SH-SY5Y (cell line): ENCODE results near the gene S100A3.

Experiments used
- GATA2 ChIP-seq: IDR thresholded peaks from 2 replicates; pipeline ENCODE4 v1.6.1; 2011; ENCODE audit warnings: mild to moderate bottlenecking, low read depth, low read length
- GATA3 ChIP-seq: IDR thresholded peaks from 2 replicates; pipeline ENCODE4 v1.6.1; 2011; ENCODE audit warnings: low read depth, mild to moderate bottlenecking, low read length, moderate library complexity

Gene S100A3

GRCh38 chr1:153557877-153558276 lies 8.8 kb upstream of the S100A3 start:
- TF ChIP-seq GATA3 (no peak), GATA2 (no peak)

- TF ChIP-seq GATA2: no peak
- no peak for TF ChIP-seq GATA3
These were observed 7.3 kb upstream of the S100A3 start for GRCh38 chr1:153556348-153556747.

- TF ChIP-seq GATA2 (no peak), GATA3 (no peak)
These were observed 4.9 kb upstream of the S100A3 start for GRCh38 chr1:153553830-153554541.

GRCh38 chr1:153553096-153553495 lies 4.0 kb upstream of the S100A3 start:
- no peak for TF ChIP-seq GATA2
- TF ChIP-seq GATA3: no peak

- no peak for TF ChIP-seq GATA2
- TF ChIP-seq GATA3: no peak
These were observed 3.3 kb upstream of the S100A3 start for GRCh38 chr1:153552335-153552734.

GRCh38 chr1:153550827-153551500 lies 1.9 kb upstream of the S100A3 start:
- TF ChIP-seq GATA2: no peak
- no peak for TF ChIP-seq GATA3

- no peak for TF ChIP-seq GATA3
These were observed 1.3 kb upstream of the S100A3 start for GRCh38 chr1:153550398-153550758.

GRCh38 chr1:153549741-153550397 lies 811 bp upstream of the S100A3 start:
- TF ChIP-seq GATA3 (no peak), GATA2 (no peak)

GRCh38 chr1:153547560-153548551 lies 1.2 kb downstream of the S100A3 start:
- TF ChIP-seq GATA3 (no peak), GATA2 (no peak)

GRCh38 chr1:153546796-153547559 lies 2.1 kb downstream of the S100A3 start:
- TF ChIP-seq GATA3: no peak
- no peak for TF ChIP-seq GATA2

- TF ChIP-seq GATA2 (no peak), GATA3 (no peak)
These were observed 2.7 kb downstream of the S100A3 start for GRCh38 chr1:153546371-153546770.

- TF ChIP-seq GATA2 (peak; percentile 62), GATA3 (no peak)
These were observed 3.7 kb downstream of the S100A3 start, which contains the start of gene S100A4 for GRCh38 chr1:153545067-153546055. Gene S100A4 (minus strand): TSS chr1:153545806. CDS start chr1:153544794, 1,012 bp downstream.
